Measurements from ENCODE around the gene SNX33. TPM values are rescaled to one million over a fixed set of nuclear protein-coding genes. Genes with fewer than 3 reads are reported as not detected.

The SNX33 gene
- total and polyA plus RNA-seq, 7 donors = 3.5 to 8.0 (median 3.9) TPM

GRCh38 chr15:75648156-75649000, 666 bp downstream of the SNX33 start:
- intact Hi-C loops (cut with DNase I) = no loop called here
- peak overlapping the region; percentile 93 for H3K4me3 ChIP-seq
- H3K9me3 ChIP-seq = no peaks in the 10 kb centered on the region
- TF ChIP-seq CTCF (IDR thresholded peaks at IDR 0.05) = no peak
- peak; percentile 12 to 45 (median 18) for ATAC-seq
- H3K4me1 ChIP-seq = peaks cover 15% of the 10 kb centered on the region
- WGBS, 3 donors = 7 to 13% (median 10%) methylated on average over 30 to 34 of the region's 34 CpGs
- no peaks in the 10 kb centered on the region for H3K36me3 ChIP-seq (ENCODE audit: insufficient read depth in 1 of 2, low read depth in 1 of 2)
- no peaks in the 10 kb centered on the region for H3K27me3 ChIP-seq (ENCODE audit: insufficient read depth in 3 of 3, low read length in 2 of 3)
- peak; percentile 57 to 78 for DNase-seq
- H3K27ac ChIP-seq = peak overlapping the region; percentile 87

GRCh38 chr15:75649045-75649761, 1.5 kb downstream of the SNX33 start:
- Histone ChIP-seq H3K27me3 (ENCODE audit: insufficient read depth in 3 of 3, low read length in 2 of 3) (no peaks in the 10 kb centered on the region), H3K27ac (peak overlapping the region; percentile 87), H3K9me3 (no peaks in the 10 kb centered on the region), H3K36me3 (ENCODE audit: insufficient read depth in 1 of 2, low read depth in 1 of 2) (no peaks in the 10 kb centered on the region), H3K4me3 (peak overlapping the region; percentile 93), H3K4me1 (peaks cover 15% of the 10 kb centered on the region)
- 68 to 77% (median 69%) methylated on average over 19 of the region's 19 CpGs for WGBS, 3 donors
- DNase-seq = no peak
- no peak for ATAC-seq
- intact Hi-C loops (cut with DNase I) = no loop called here
- TF ChIP-seq CTCF (IDR thresholded peaks at IDR 0.05) = no peak

DNA sequence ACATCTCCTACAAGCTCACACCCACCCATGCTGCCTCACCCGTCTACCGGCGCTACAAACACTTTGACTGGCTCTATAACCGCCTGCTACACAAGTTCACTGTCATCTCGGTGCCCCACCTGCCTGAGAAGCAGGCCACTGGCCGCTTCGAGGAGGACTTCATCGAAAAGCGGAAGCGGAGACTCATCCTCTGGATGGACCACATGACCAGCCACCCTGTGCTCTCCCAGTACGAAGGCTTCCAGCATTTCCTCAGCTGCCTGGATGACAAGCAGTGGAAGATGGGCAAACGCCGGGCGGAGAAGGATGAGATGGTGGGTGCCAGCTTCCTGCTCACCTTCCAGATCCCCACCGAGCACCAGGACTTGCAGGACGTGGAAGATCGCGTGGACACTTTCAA, 2.1 kb downstream of the SNX33 start:
- H3K4me1 ChIP-seq = peaks cover 15% of the 10 kb centered on the region
- no peak for DNase-seq
- no peak for TF ChIP-seq CTCF (IDR thresholded peaks at IDR 0.05)
- peak overlapping the region; percentile 93 for H3K4me3 ChIP-seq
- WGBS, 3 donors = 84 to 93% (median 88%) methylated on average over 18 of the region's 18 CpGs
- no peaks in the 10 kb centered on the region for H3K9me3 ChIP-seq
- H3K36me3 ChIP-seq (ENCODE audit: insufficient read depth in 1 of 2, low read depth in 1 of 2) = no peaks in the 10 kb centered on the region
- H3K27me3 ChIP-seq (ENCODE audit: insufficient read depth in 3 of 3, low read length in 2 of 3) = no peaks in the 10 kb centered on the region
- no peak overlapping the region for H3K27ac ChIP-seq
- no peak for ATAC-seq
- intact Hi-C loops (cut with DNase I) = no loop called here

DNA sequence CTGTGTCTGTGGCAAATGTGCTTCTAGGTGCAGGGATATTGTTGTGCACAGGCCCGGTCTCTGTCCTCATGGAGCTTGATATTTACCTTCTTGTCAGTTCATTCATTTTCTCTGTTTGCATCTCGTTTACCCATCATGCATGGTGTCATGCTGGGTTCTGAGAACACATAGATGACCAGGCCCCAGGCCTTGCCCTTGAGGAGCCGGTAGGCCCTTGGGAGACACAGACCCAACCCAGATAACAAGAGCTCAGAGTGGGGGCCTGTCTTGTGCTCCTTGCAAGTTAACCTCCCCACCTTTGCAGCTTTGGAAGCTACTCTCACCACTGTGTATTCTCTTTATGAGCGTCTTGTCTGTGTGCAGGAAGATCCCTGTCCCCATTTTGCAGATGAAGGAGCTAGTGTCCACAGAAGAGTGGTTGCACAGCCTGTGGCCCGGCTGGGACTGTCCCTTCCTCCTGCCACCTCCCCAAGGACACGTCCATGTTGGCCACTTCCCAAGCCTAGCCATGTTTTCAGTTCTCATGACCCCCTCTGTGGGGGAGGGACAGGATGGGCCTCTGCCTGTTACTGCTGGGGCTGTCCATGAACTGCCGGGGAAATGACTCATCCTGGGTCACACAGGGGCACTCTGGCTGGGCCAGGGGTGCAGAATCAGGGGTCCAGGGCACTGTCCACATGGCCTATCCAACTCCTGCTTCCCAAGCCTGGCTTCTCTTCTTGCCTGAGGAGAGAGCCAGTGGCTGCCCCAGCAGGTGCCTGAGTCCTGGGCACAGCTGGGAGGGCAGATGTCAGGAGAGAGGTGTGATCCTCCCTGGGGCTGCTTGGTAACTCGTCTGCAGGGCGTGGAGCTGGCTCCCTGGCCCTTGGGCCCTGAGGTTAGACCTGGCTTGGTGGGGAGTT, 3.4 kb downstream of the SNX33 start:
- no peaks in the 10 kb centered on the region for H3K36me3 ChIP-seq (ENCODE audit: insufficient read depth in 1 of 2, low read depth in 1 of 2)
- peak in 2 of 4 donors; percentile 7 to 16 for ATAC-seq
- H3K27ac ChIP-seq = peak overlapping the region; percentile 38
- peak overlapping the region; percentile 93 for H3K4me3 ChIP-seq
- no peak for TF ChIP-seq CTCF (IDR thresholded peaks at IDR 0.05)
- H3K27me3 ChIP-seq (ENCODE audit: insufficient read depth in 3 of 3, low read length in 2 of 3) = no peaks in the 10 kb centered on the region
- DNase-seq = peak; percentile 63 to 75
- WGBS, 3 donors = 40 to 48% (median 41%) methylated on average over 9 of the region's 9 CpGs
- intact Hi-C loops (cut with DNase I) = no loop called here
- H3K9me3 ChIP-seq = no peaks in the 10 kb centered on the region
- peaks cover 15% of the 10 kb centered on the region for H3K4me1 ChIP-seq

Data from psoas muscle (tissue), 8 donors.